Endothelial cell (in vitro differentiated cells): ENCODE results near the gene DTYMK. TPM values are rescaled to one million over a fixed set of nuclear protein-coding genes. Genes with fewer than 3 reads are reported as not detected.
A peak's percentile ranks its signal among the peaks of the same experiment; 100 is the strongest.

Experiments used
- DNase-seq: peaks from one replicate; pipeline ENCODE4 v3.0.0; 2021; ENCODE audit warnings: low spot score
- H3K27ac Mint-ChIP-seq: one replicate; pipeline ENCODE4 v1.8.0; 2021; ENCODE audit warnings: mixed read lengths, inconsistent platforms; ENCODE audit not compliant: unreplicated experiment
- H3K27me3 Mint-ChIP-seq: one replicate; pipeline ENCODE4 v1.8.0; 2021; ENCODE audit warnings: mild to moderate bottlenecking, moderate library complexity, mixed read lengths, inconsistent platforms; ENCODE audit not compliant: unreplicated experiment
- H3K36me3 Mint-ChIP-seq: one replicate; pipeline ENCODE4 v1.8.0; 2021; ENCODE audit warnings: mild to moderate bottlenecking, low read depth, mixed read lengths, inconsistent platforms; ENCODE audit not compliant: unreplicated experiment
- H3K4me1 Mint-ChIP-seq: one replicate; pipeline ENCODE4 v1.8.0; 2021; ENCODE audit warnings: mild to moderate bottlenecking, mixed read lengths, inconsistent platforms; ENCODE audit not compliant: unreplicated experiment
- H3K4me3 Mint-ChIP-seq: one replicate; pipeline ENCODE4 v1.8.0; 2021; ENCODE audit warnings: mild to moderate bottlenecking, mixed read lengths, inconsistent platforms; ENCODE audit not compliant: unreplicated experiment
- H3K9me3 Mint-ChIP-seq: one replicate; pipeline ENCODE4 v1.8.0; 2021; ENCODE audit warnings: mixed read lengths, inconsistent platforms; ENCODE audit not compliant: unreplicated experiment
- CTCF ChIP-seq: fragments of 200-600 bp; sonication (generic); IDR thresholded peaks from one replicate; pipeline ENCODE4 v1.5.0; 2021; ENCODE audit warnings: antibody characterized with exemption; ENCODE audit not compliant: unreplicated experiment
- total RNA-seq: library from RNA; stranded (reverse); fragmentation: NEBNext Ultra II Directional; extraction: Animal tissue kit (Norgen Biotek cat#: 25700); gene quantifications from one replicate; pipeline ENCODE4 v1.2.1, GENCODE V29; 2021; ENCODE audit not compliant: unreplicated experiment

Gene DTYMK
- total RNA-seq, 1 donor from 2014 or later: 42.3 TPM

GRCh38 chr2:241706537-241706936, 19.9 kb upstream of the DTYMK start:
- Mint-ChIP-seq H3K36me3 (peaks cover 30% of the 10 kb centered on the region), H3K4me3 (no peak overlapping the region), H3K27me3 (peaks cover 7% of the 10 kb centered on the region), H3K4me1 (peaks cover 4% of the 10 kb centered on the region), H3K9me3 (no peaks in the 10 kb centered on the region), H3K27ac (no peak overlapping the region)
- TF ChIP-seq CTCF: no peak
- no peak for DNase-seq

DNA sequence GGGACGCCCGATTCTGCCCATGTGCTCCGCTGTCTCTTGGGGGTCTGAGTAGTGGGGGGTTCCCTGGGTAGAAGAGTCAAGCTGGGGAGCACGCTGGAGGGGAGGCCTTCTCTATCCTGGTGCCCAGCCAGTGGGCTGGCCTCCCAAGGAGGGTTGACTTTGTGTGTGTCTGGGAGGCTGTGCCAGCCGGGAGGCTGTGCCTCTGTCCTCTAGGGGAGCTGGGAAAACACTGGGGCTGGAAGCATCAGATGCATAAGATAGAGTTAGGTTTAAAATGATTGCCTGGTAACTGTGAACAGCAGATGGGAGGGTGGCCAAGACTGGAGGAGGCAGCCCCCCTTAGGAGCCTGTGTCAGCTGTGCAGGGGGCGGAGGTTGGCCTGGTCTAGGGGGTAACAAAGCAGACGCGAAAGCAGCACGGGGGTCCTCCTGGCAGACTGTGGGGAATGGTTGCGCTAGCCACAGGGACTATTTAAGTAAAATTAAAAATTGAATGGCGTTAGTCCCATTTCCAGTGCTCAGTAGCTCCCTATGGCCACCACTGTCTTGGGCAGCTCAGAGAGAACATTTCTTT, 16.5 kb upstream of the DTYMK start:
- peaks cover 12% of the 10 kb centered on the region for H3K27me3 Mint-ChIP-seq
- peak overlapping the region; percentile 90 for H3K4me3 Mint-ChIP-seq
- no peak for DNase-seq
- no peaks in the 10 kb centered on the region for H3K9me3 Mint-ChIP-seq
- H3K36me3 Mint-ChIP-seq: peaks cover 16% of the 10 kb centered on the region
- no peak overlapping the region for H3K27ac Mint-ChIP-seq
- peaks cover 4% of the 10 kb centered on the region for H3K4me1 Mint-ChIP-seq
- TF ChIP-seq CTCF: no peak

DNA sequence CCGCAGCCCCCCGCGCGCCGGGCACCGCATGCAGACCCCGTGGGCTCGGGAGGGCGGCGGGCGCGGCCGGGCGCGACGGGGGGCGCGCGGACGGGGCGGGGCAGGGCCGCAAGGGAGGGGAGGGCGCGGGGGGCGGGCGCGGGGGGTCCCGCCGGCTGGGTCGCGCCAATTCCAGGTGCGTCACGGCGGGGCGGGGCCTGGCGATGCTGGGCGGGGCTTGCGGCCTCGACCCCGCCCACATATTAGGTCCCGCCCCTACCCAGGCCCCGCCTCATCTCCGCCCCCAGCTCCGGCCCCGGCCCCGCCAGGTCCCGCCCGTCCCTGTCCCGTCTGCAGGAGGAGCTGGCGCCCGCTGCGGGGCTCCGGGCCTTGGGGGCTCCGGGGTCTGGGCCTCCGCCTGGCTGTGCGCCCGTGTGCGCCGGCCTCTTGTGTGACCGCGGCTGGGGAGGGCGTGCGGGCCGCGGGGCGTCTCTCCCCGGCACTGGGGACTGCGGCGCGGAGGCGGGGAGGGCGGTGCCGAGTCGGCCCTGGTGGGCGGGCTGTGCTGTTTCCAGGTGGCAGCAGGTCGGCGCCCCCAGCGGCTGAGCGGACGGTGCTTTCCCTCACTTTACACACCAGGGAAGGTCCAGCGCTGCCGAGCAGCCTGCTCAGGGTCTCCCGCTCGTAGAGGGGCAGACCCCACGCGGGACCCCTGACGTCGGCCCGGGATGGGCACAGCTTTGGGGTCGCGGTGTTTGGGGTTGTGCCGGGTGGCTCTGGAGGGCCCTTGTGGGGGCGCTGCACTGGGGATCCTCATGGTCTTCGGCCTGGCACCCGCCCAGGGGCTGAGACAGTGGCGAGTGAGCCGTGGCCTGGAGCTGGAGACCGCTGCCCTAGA, 15.8 kb upstream of the DTYMK start:
- H3K27me3 Mint-ChIP-seq: peaks cover 12% of the 10 kb centered on the region
- peaks cover 16% of the 10 kb centered on the region for H3K36me3 Mint-ChIP-seq
- H3K9me3 Mint-ChIP-seq: no peaks in the 10 kb centered on the region
- peak; percentile 89 for DNase-seq
- H3K4me3 Mint-ChIP-seq: peak overlapping the region; percentile 90
- peak; percentile 42 for TF ChIP-seq CTCF
- H3K4me1 Mint-ChIP-seq: peaks cover 4% of the 10 kb centered on the region
- H3K27ac Mint-ChIP-seq: no peak overlapping the region

GRCh38 chr2:241701399-241702154, 15.0 kb upstream of the DTYMK start, which contains the start of gene ING5:
Gene ING5, plus strand, starts transcription at chr2:241702039. Its CDS starts 27 bp downstream, at chr2:241702066.
- H3K27ac Mint-ChIP-seq: no peak within 1 kb of the TSS
- peaks cover 13% of the 10 kb centered on the region for H3K36me3 Mint-ChIP-seq
- peaks cover 4% of the 10 kb centered on the region for H3K4me1 Mint-ChIP-seq
- DNase-seq: peak; percentile 98
- H3K9me3 Mint-ChIP-seq: no peaks in the 10 kb centered on the region
- no peak for TF ChIP-seq CTCF
- H3K27me3 Mint-ChIP-seq: peaks cover 12% of the 10 kb centered on the region
- H3K4me3 Mint-ChIP-seq: peak within 1 kb of the TSS; percentile 90
